ENCODE results near the gene MAP4K3.

Gene MAP4K3

DNA sequence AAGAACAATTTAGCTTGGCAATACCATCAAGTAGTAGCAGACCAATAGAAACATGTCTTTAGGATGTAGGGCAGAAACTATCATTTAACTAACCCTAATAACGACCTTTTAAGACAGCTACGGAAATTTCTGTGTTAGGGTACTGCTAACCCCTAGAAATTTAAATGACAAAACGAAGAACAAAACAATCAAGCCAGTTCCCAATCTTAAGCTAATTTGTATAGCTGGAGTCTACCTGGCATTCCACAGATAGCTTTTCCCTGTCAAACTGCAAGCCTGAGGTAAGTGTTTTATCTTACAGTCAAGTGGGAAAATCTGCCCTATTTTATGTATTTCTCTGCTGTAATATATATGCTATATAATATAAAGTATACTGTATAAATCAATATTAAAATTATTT, 155.7 kb downstream of the MAP4K3 start:
- Histone ChIP-seq H3K4me2 (ENCODE audit: low read length) (no peak overlapping the region), H3K9me3 (ENCODE audit: control insufficient read depth, low read length) (no peaks in the 10 kb centered on the region), H3K9ac (no peak overlapping the region), H3K79me2 (no peaks in the 10 kb centered on the region), H3K27me3 (ENCODE audit: control insufficient read depth, insufficient read depth, low read length) (no peaks in the 10 kb centered on the region), H3K36me3 (ENCODE audit: control insufficient read depth, insufficient read depth, low read length) (no peaks in the 10 kb centered on the region), H2AFZ (no peak overlapping the region), H3K4me1 (no peaks in the 10 kb centered on the region), H3K4me3 (ENCODE audit: low read depth, low read length) (no peak overlapping the region), H3K27ac (no peak overlapping the region)
- TF ChIP-seq, protein P1, sequence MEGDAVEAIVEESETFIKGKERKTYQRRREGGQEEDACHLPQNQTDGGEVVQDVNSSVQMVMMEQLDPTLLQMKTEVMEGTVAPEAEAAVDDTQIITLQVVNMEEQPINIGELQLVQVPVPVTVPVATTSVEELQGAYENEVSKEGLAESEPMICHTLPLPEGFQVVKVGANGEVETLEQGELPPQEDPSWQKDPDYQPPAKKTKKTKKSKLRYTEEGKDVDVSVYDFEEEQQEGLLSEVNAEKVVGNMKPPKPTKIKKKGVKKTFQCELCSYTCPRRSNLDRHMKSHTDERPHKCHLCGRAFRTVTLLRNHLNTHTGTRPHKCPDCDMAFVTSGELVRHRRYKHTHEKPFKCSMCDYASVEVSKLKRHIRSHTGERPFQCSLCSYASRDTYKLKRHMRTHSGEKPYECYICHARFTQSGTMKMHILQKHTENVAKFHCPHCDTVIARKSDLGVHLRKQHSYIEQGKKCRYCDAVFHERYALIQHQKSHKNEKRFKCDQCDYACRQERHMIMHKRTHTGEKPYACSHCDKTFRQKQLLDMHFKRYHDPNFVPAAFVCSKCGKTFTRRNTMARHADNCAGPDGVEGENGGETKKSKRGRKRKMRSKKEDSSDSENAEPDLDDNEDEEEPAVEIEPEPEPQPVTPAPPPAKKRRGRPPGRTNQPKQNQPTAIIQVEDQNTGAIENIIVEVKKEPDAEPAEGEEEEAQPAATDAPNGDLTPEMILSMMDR (IDR thresholded peaks at IDR 0.05), result no peak

DNA sequence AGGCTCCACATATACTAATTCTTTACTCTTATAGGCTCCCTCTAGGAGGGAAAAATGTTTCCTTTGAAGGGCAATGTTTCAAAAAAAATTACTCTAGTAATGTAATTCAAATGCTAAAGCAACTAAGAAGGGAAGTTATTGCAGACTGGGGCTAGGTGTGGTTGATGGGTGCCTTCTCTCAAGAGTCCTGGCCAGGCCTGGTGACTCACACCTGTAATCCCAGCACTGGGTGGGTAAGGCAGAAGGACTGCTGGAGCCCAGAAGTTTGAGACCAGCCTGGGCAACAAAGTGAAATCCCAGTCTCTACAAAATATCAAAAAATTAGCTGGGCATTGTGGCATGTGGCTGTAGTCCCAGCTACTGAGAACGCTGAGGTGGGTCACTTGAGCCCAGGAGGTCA, 162.1 kb downstream of the MAP4K3 start:
- Histone ChIP-seq H3K9me3 (ENCODE audit: control insufficient read depth, low read length) (no peaks in the 10 kb centered on the region), H3K79me2 (no peaks in the 10 kb centered on the region), H2AFZ (no peak overlapping the region), H3K4me2 (ENCODE audit: low read length) (no peak overlapping the region), H3K4me3 (ENCODE audit: low read depth, low read length) (no peak overlapping the region), H3K36me3 (ENCODE audit: control insufficient read depth, insufficient read depth, low read length) (no peaks in the 10 kb centered on the region), H3K4me1 (no peaks in the 10 kb centered on the region), H3K9ac (no peak overlapping the region), H3K27me3 (ENCODE audit: control insufficient read depth, insufficient read depth, low read length) (no peaks in the 10 kb centered on the region), H3K27ac (no peak overlapping the region)
- TF ChIP-seq, protein P1 (IDR thresholded peaks at IDR 0.05), result no peak

DNA sequence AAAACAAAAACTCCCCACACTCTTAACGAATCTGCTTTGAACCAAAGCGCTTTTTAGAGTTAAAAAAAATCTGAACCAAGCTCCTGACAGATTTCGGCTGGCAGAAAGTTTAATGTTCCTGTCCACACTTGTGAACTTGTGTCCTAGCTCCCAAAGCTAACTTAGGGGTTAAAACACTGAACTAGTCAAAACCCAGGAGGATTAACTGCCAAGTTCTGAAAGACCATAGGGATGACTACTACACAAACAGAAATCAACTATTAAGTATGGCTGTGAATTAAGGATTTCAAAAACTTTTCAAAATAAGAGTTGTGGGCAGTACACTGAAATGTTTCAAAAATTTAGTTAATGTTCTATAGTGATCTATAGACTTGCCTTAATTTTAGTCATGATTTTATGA, 167.1 kb downstream of the MAP4K3 start:
- no peaks in the 10 kb centered on the region for H3K36me3 ChIP-seq (ENCODE audit: control insufficient read depth, insufficient read depth, low read length)
- H3K27ac ChIP-seq, result no peak overlapping the region
- TF ChIP-seq, protein P1 (IDR thresholded peaks at IDR 0.05), result no peak
- H3K79me2 ChIP-seq, result no peaks in the 10 kb centered on the region
- no peak overlapping the region for H3K4me2 ChIP-seq (ENCODE audit: low read length)
- H2AFZ ChIP-seq, result no peak overlapping the region
- no peak overlapping the region for H3K4me3 ChIP-seq (ENCODE audit: low read depth, low read length)
- no peaks in the 10 kb centered on the region for H3K4me1 ChIP-seq
- H3K27me3 ChIP-seq (ENCODE audit: control insufficient read depth, insufficient read depth, low read length), result no peaks in the 10 kb centered on the region
- no peaks in the 10 kb centered on the region for H3K9me3 ChIP-seq (ENCODE audit: control insufficient read depth, low read length)
- H3K9ac ChIP-seq, result no peak overlapping the region

DNA sequence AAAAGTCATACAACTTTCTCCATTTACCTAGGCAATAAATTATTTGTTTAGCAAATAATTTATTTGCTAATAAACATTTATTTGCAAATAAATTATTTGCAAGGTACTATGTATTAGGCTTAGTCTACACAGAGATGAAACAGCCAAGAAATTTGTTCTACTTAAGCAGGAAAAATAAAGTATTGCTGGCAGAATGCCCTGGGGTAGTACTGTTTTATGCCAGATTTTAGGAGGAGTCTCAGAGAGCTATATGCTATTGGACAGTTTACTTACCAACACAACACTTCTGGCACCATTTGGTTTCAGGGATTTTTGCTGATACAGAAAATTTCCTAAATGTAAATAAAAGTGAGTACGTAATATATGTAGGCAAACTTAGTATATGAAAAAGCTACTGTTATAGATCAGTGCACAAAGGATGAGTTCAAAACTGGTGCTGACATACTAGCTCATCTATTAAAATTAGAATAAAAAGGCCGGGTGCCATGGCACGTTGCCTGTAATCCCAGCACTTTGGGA, 170.1 kb downstream of the MAP4K3 start:
- Histone ChIP-seq H3K79me2 (no peaks in the 10 kb centered on the region), H3K9ac (no peak overlapping the region), H3K4me1 (no peaks in the 10 kb centered on the region), H3K36me3 (ENCODE audit: control insufficient read depth, insufficient read depth, low read length) (no peaks in the 10 kb centered on the region), H3K4me2 (ENCODE audit: low read length) (no peak overlapping the region), H3K9me3 (ENCODE audit: control insufficient read depth, low read length) (no peaks in the 10 kb centered on the region), H2AFZ (no peak overlapping the region), H3K27me3 (ENCODE audit: control insufficient read depth, insufficient read depth, low read length) (no peaks in the 10 kb centered on the region), H3K27ac (no peak overlapping the region), H3K4me3 (ENCODE audit: low read depth, low read length) (no peak overlapping the region)
- TF ChIP-seq, protein P1 (IDR thresholded peaks at IDR 0.05), result no peak

DNA sequence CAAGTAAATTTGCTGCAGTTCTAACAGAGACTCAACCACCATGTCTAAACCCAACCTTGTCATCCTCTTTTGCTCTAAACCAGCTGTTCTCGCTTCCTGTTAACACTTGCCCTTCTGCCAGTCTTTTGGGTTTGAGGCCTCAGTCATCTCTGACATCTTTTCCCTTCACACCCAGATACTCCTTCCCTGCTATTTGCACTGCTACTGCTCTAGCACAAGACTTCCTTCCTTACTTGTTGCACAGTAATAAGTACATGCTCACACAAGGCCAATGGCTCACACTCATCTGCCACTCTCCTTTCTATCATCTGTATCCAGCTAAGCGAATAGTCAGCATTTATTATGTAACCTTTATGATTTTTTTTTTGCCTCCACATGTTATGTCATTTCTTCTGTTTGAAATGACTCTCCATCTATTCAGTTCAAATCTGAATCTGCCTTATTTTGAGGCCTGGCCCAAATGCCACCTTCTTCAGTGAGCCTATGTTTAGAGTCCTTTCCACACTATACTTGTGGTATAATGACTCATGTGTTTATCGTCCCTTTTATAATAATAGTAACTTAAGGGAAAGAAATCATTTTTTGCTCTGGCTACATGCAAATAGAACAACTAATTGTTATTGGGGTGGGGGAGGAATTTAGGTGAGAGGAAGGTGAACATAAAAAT, 170.8 kb downstream of the MAP4K3 start:
- no peak overlapping the region for H2AFZ ChIP-seq
- no peak overlapping the region for H3K4me3 ChIP-seq (ENCODE audit: low read depth, low read length)
- no peaks in the 10 kb centered on the region for H3K9me3 ChIP-seq (ENCODE audit: control insufficient read depth, low read length)
- H3K36me3 ChIP-seq (ENCODE audit: control insufficient read depth, insufficient read depth, low read length), result no peaks in the 10 kb centered on the region
- no peaks in the 10 kb centered on the region for H3K4me1 ChIP-seq
- H3K79me2 ChIP-seq, result no peaks in the 10 kb centered on the region
- no peaks in the 10 kb centered on the region for H3K27me3 ChIP-seq (ENCODE audit: control insufficient read depth, insufficient read depth, low read length)
- TF ChIP-seq, protein P1 (IDR thresholded peaks at IDR 0.05), result no peak
- H3K9ac ChIP-seq, result no peak overlapping the region
- H3K4me2 ChIP-seq (ENCODE audit: low read length), result no peak overlapping the region
- H3K27ac ChIP-seq, result no peak overlapping the region

Data from parathyroid adenoma (tissue), 2 donors.